Loucy (cell line): Measurements from ENCODE around the gene CCR7.

Experiments
- EZH2phosphoT487 ChIP-seq: fragments of 200-600 bp; IDR thresholded peaks from 2 replicates; pipeline ENCODE4 v1.6.1; 2018; ENCODE audit warnings: antibody characterized with exemption, mild to moderate bottlenecking, moderate library complexity, borderline replicate concordance
- TF ChIP-seq, protein P1 (sequence below): fragments of 200-600 bp; sonication (generic); conservative IDR thresholded peaks from 2 replicates; pipeline ENCODE4 v1.5.1; 2014; ENCODE audit warnings: mild to moderate bottlenecking, antibody characterized with exemption, low read length

DNA sequence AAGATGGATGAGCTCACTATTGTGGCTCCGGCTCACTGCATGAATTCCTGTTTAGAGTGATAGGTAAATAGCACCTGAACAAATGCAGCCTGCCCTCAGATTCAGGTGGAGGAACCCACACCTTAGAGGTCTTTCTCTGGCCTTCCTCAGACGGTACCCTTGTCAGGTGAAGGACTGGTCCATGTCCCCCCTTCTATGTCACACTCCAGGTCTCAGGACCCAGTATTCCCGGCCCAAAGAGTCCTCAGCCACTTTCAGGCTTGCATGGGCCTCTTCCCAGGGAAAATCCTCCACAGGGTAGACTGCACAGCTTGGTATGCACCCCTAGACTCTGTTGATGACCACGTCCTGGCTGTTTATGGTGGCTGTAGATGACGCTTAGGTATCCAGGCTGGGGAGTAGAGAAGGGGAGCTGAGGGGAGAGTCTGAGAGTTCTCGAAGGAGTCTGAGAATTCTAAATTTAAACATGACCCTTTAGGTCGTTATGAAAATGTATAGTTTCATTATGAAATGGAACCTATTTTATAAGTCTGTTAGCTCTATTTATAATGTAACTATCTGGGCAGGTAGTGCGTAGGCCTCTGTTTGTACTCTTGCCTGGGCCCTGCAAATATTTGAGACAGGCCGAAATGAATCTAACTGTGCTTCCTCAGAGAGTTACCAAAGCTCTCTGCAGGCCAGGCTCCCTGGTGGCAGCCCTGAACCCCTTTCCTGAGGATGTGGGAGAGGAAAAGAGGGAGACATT, 32.5 kb upstream of the CCR7 start:
- TF ChIP-seq, protein P1, sequence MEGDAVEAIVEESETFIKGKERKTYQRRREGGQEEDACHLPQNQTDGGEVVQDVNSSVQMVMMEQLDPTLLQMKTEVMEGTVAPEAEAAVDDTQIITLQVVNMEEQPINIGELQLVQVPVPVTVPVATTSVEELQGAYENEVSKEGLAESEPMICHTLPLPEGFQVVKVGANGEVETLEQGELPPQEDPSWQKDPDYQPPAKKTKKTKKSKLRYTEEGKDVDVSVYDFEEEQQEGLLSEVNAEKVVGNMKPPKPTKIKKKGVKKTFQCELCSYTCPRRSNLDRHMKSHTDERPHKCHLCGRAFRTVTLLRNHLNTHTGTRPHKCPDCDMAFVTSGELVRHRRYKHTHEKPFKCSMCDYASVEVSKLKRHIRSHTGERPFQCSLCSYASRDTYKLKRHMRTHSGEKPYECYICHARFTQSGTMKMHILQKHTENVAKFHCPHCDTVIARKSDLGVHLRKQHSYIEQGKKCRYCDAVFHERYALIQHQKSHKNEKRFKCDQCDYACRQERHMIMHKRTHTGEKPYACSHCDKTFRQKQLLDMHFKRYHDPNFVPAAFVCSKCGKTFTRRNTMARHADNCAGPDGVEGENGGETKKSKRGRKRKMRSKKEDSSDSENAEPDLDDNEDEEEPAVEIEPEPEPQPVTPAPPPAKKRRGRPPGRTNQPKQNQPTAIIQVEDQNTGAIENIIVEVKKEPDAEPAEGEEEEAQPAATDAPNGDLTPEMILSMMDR = no peak
- TF ChIP-seq EZH2phosphoT487 = no peak
